Caco-2 (cell line): Measurements from ENCODE around the gene ERGIC3. TPM values are rescaled to one million over a fixed set of nuclear protein-coding genes. Genes with fewer than 3 reads are reported as not detected.

Experiments
- BruUV-seq: library from RNA; stranded (reverse); fragments of 400-500 nt; replicated peaks from 2 replicates; lab custom pipeline; 2021; lab: Mats Ljungman, UMichigan
- CTCF ChIA-PET: fragments of 300-600 bp; sonication (Branson Sonifier 250); formaldehyde crosslinking; loops from one replicate; lab custom pipeline; 2022; ENCODE audit warnings: antibody characterized with exemption; lab: Charles Lee
- POLR2A ChIA-PET: fragments of 300-600 bp; sonication (Branson Sonifier 250); formaldehyde crosslinking; loops from one replicate; lab custom pipeline; 2022; ENCODE audit warnings: antibody characterized with exemption; lab: Charles Lee
- DNase-seq, 2 experiments: peaks; one replicate each; pipeline versions ENCODE4 v3.0.0 to v3.0.0-alpha.2; 2020 to 2022
- H3K27me3 ChIP-seq: replicated peaks from 2 replicates; pipeline ENCODE4 v1.6.0; 2011; ENCODE audit warnings: low read length; ENCODE audit not compliant: control insufficient read depth, insufficient read depth
- H3K36me3 ChIP-seq: 2 replicates; pipeline ENCODE4 v1.5.1; 2011; ENCODE audit warnings: low read length; ENCODE audit not compliant: control insufficient read depth, insufficient read depth
- H3K4me1 ChIP-seq: fragments of 250-450 bp; sonication (Bioruptor Pico); 2 replicates; pipeline ENCODE4 v1.5.1; 2020; ENCODE audit warnings: mild to moderate bottlenecking
- H3K4me3 ChIP-seq: 2 replicates; pipeline ENCODE4 v1.5.1; 2011; ENCODE audit warnings: low read depth, mild to moderate bottlenecking, control low read depth, low read length
- H3K9me3 ChIP-seq: fragments of 250-450 bp; sonication (Bioruptor Pico); 2 replicates; pipeline ENCODE4 v1.5.1; 2020; ENCODE audit warnings: mild to moderate bottlenecking, moderate library complexity
- H3K27ac Mint-ChIP-seq: one replicate; pipeline ENCODE4 v1.8.0; 2022; ENCODE audit warnings: mixed read lengths; ENCODE audit not compliant: unreplicated experiment
- H3K27me3 Mint-ChIP-seq: one replicate; pipeline ENCODE4 v1.8.0; 2022; ENCODE audit warnings: mixed read lengths; ENCODE audit not compliant: insufficient read depth, unreplicated experiment
- H3K36me3 Mint-ChIP-seq: one replicate; pipeline ENCODE4 v1.8.0; 2022; ENCODE audit warnings: mild to moderate bottlenecking, mixed read lengths; ENCODE audit not compliant: insufficient read depth, unreplicated experiment
- H3K4me1 Mint-ChIP-seq: one replicate; pipeline ENCODE4 v1.8.0; 2022; ENCODE audit warnings: low read depth, mixed read lengths; ENCODE audit not compliant: unreplicated experiment
- H3K4me3 Mint-ChIP-seq: one replicate; pipeline ENCODE4 v1.8.0; 2022; ENCODE audit warnings: mild to moderate bottlenecking, moderate library complexity, mixed read lengths; ENCODE audit not compliant: unreplicated experiment
- H3K9me3 Mint-ChIP-seq: one replicate; pipeline ENCODE4 v1.8.0; 2022; ENCODE audit warnings: mixed read lengths; ENCODE audit not compliant: unreplicated experiment
- intact Hi-C: fragments of 100-400 bp; cut with micrococcal nuclease; formaldehyde crosslinking; loops from one replicate; pipeline ENCODE4 v1.10.0; 2022; ENCODE audit not compliant: unreplicated experiment
- total RNA-seq: library from RNA; stranded (reverse); gene quantifications from 2 replicates; pipeline ENCODE4 v1.2.3, GENCODE V29; 2022
- TF ChIP-seq, protein P1 (sequence below), 2 experiments: fragments of 200-600 bp in 1 of 2; IDR thresholded peaks; 1 replicate in 1 of 2; 2 replicates in 1 of 2; pipeline versions ENCODE4 v1.5.1 to v1.8.0; 2011 to 2022; ENCODE audit warnings: antibody characterized with exemption in 1 of 2, control low read depth in 1 of 2, inconsistent platforms in 1 of 2, low read depth in 1 of 2, low read length in 1 of 2, mild to moderate bottlenecking in 1 of 2, moderate library complexity in 1 of 2; ENCODE audit not compliant: insufficient read depth in 1 of 2, severe bottlenecking in 1 of 2, unreplicated experiment in 1 of 2

Gene ERGIC3
- total RNA-seq, 1 experiment from 2014 or later: 728 TPM

DNA sequence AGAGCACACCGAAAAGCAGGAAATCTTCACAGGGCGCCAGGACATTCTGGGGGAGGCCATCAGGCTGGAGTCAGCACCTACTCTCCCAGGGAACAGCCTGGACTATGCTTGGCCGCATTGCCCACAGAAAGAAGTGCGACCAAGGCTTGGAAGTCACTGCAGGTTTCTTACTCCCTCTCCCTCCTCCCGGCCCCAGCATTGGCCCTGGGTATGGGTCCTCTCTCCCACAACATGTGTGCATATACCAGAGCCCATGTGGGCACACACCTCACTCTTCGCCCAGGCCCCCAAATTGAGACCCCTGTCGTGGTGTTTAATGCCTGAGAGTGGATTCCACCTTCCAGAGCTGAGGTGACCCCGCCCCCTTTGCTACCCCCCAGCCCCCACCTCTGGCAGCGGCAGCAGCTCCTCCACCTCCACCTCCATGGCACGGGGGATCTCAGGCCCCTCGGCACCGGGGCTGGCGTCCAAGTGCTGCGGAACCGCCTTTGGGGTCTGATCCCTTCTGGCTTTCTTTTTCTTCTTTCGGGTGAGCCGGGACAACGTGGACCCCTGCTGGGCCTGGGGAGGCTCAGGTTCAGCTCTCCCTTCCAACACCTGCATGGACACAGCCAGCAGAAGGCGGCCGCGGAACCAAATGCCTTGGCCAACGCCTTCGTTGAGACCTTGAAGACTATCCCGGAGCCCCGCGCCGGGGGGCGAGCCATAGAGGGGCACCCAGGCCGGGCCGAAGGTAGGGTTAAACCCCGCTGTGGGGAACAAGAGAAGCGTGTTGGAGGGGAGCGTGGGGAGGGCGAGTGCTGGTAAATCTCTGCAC lies 58.5 kb downstream of the ERGIC3 start:
- BruUV-seq: no TSS peak
- no peaks in the 10 kb centered on the region for H3K4me1 Mint-ChIP-seq
- Histone ChIP-seq H3K9me3 (no peaks in the 10 kb centered on the region), H3K27me3 (no peaks in the 10 kb centered on the region), H3K36me3 (no peaks in the 10 kb centered on the region), H3K4me3 (no peak overlapping the region), H3K4me1 (peaks cover 5% of the 10 kb centered on the region; the same call in 1 of the 2 replicates)
- no peaks in the 10 kb centered on the region for H3K9me3 Mint-ChIP-seq
- H3K27me3 Mint-ChIP-seq: peaks cover 10% of the 10 kb centered on the region
- H3K4me3 Mint-ChIP-seq: peak overlapping the region; percentile 68
- ChIA-PET POLR2A (no interaction called here), CTCF (interaction anchor here (1.3 to 2.0 kb wide), 10 partner anchors 11 to 354 kb away, joined by 3 to 37 read pairs (median 5); partner anchors contain the start of genes ERGIC3, SCAND1 and SPAG4)
- intact Hi-C loops: loop anchor here (5.0 kb wide), 1 partner anchor 38 kb away; no protein-coding TSS in a partner anchor
- no peak overlapping the region for H3K27ac Mint-ChIP-seq
- H3K36me3 Mint-ChIP-seq: no peaks in the 10 kb centered on the region
- DNase-seq: no peak
- TF ChIP-seq, protein P1, sequence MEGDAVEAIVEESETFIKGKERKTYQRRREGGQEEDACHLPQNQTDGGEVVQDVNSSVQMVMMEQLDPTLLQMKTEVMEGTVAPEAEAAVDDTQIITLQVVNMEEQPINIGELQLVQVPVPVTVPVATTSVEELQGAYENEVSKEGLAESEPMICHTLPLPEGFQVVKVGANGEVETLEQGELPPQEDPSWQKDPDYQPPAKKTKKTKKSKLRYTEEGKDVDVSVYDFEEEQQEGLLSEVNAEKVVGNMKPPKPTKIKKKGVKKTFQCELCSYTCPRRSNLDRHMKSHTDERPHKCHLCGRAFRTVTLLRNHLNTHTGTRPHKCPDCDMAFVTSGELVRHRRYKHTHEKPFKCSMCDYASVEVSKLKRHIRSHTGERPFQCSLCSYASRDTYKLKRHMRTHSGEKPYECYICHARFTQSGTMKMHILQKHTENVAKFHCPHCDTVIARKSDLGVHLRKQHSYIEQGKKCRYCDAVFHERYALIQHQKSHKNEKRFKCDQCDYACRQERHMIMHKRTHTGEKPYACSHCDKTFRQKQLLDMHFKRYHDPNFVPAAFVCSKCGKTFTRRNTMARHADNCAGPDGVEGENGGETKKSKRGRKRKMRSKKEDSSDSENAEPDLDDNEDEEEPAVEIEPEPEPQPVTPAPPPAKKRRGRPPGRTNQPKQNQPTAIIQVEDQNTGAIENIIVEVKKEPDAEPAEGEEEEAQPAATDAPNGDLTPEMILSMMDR (IDR thresholded peaks at IDR 0.05; ENCODE audit: insufficient read depth in 1 of 2, low read depth in 1 of 2, low read length in 1 of 2, severe bottlenecking in 1 of 2, unreplicated experiment in 1 of 2): no peak

DNA sequence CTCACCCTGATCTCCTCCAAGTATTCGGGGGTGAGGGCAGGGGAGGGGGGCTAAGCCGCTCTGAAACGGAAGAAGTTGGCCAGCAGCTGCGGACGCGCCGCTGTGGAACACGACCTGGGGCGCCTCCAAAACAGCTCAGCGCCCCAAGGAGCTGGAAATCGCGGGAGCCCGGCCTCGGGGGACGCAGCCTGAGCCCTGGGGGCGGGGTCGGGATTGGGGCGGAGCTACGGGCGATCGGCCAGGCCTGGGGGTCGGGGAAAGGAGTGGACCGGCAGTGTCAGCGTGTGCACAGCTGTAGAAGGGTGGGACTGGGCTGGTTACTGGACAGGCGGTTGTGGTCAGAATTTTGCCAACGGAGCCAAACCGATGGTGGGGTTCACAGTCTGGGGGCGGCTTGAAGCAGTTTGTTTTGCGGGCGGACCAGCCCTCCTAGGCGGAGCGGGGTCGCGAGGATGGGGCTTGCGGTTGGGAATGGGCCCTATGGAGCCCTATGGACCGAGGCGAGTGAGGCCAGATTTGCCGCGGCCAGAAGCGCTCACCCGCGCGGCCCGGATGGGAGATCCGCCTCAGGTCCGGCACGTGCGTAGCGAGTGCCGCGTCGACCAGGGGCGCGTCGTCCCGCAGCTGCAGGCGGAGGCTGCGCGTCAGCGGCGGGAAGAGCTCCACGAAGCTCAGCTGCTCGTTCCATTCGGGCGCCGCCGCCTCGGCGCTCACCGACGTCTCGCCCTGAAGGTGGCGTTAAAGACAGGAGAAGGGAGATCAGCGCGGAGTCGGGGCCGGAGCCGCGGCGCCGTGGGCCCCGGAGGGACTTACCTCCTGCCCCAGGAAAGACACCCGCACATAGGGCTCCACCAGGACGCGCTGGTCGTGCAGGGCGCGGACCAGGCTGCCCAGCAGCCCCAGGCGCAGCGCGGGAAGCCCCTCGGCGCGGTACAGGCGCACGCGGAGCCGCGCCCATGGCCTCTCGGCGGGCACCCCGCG lies 59.4 kb downstream of the ERGIC3 start:
- ChIA-PET CTCF (interaction anchor here (0.6 to 2.0 kb wide), 17 partner anchors 10 to 353 kb away, joined by 3 to 37 read pairs (median 4); partner anchors contain the start of genes ERGIC3, NFS1, ROMO1 and SCAND1), POLR2A (interaction anchor here (0.6 to 1.5 kb wide), 4 partner anchors 15 to 141 kb away, joined by 3 to 6 read pairs (median 6); partner anchors contain the start of genes RBM39 and SPAG4)
- Histone ChIP-seq H3K4me1 (peaks cover 5% of the 10 kb centered on the region; the same call in 1 of the 2 replicates), H3K4me3 (peak overlapping the region; percentile 51), H3K27me3 (no peaks in the 10 kb centered on the region), H3K36me3 (no peaks in the 10 kb centered on the region), H3K9me3 (no peaks in the 10 kb centered on the region)
- DNase-seq: peak; percentile 90
- no TSS peak for BruUV-seq
- TF ChIP-seq, protein P1 (IDR thresholded peaks at IDR 0.05; ENCODE audit: insufficient read depth in 1 of 2, low read depth in 1 of 2, low read length in 1 of 2, severe bottlenecking in 1 of 2, unreplicated experiment in 1 of 2): peak; percentile 48 to 78
- intact Hi-C loops: loop anchor here (1.0 to 5.0 kb wide), 2 partner anchors 15 to 39 kb away; no protein-coding TSS in a partner anchor
- Mint-ChIP-seq H3K27ac (no peak overlapping the region), H3K36me3 (no peaks in the 10 kb centered on the region), H3K9me3 (no peaks in the 10 kb centered on the region), H3K4me1 (no peaks in the 10 kb centered on the region), H3K27me3 (peaks cover 10% of the 10 kb centered on the region), H3K4me3 (peak overlapping the region; percentile 68)
